Measurements from ENCODE around the gene LYPLAL1. TPM values are rescaled to one million over a fixed set of nuclear protein-coding genes. Genes with fewer than 3 reads are reported as not detected.
A peak's percentile ranks its signal among the peaks of the same experiment; 100 is the strongest.

The LYPLAL1 gene
- total RNA-seq, 2 experiments from 2014 or later: 11.6 to 17.8 TPM

GRCh38 chr1:219172821-219173220 is 857 bp upstream of the LYPLAL1 start:
- Mint-ChIP-seq H3K4me3 (peak overlapping the region; percentile 96), H3K9me3 (ENCODE audit: insufficient read depth) (no peaks in the 10 kb centered on the region), H3K4me1 (ENCODE audit: low read depth) (peaks cover 36% of the 10 kb centered on the region), H3K36me3 (ENCODE audit: low read depth) (peaks cover 6% of the 10 kb centered on the region), H3K27ac (no peak overlapping the region), H3K27me3 (ENCODE audit: low read depth) (no peaks in the 10 kb centered on the region)
- DNase-seq (no peak), ATAC-seq (no peak)
- ChIA-PET POLR2A (no interaction called here), CTCF (interaction anchor here (1.5 kb wide), 1 partner anchor 15 kb away, joined by 4 read pairs; no protein-coding TSS in a partner anchor)

GRCh38 chr1:219173434-219173757 is 282 bp upstream of the LYPLAL1 start:
- H3K27ac Mint-ChIP-seq: peak overlapping the region; percentile 97
- peaks cover 8% of the 10 kb centered on the region for H3K36me3 Mint-ChIP-seq (ENCODE audit: low read depth)
- CTCF ChIA-PET: interaction anchor here (1.0 to 1.5 kb wide), 2 partner anchors 13 to 14 kb away, joined by 4 to 6 read pairs; no protein-coding TSS in a partner anchor
- no peaks in the 10 kb centered on the region for H3K27me3 Mint-ChIP-seq (ENCODE audit: low read depth)
- peaks cover 37% of the 10 kb centered on the region for H3K4me1 Mint-ChIP-seq (ENCODE audit: low read depth)
- no peaks in the 10 kb centered on the region for H3K9me3 Mint-ChIP-seq (ENCODE audit: insufficient read depth)
- no peak for DNase-seq
- POLR2A ChIA-PET: interaction anchor here (0.6 to 2.6 kb wide), 2 partner anchors 12 to 15 kb away, joined by 3 to 31 read pairs; no protein-coding TSS in a partner anchor
- no peak for ATAC-seq
- peak overlapping the region; percentile 96 for H3K4me3 Mint-ChIP-seq

- peak; percentile 17 for ATAC-seq
- POLR2A ChIA-PET: interaction anchor here (2.6 kb wide), 1 partner anchor 14 kb away, joined by 31 read pairs; no protein-coding TSS in a partner anchor
- Mint-ChIP-seq H3K9me3 (ENCODE audit: insufficient read depth) (no peaks in the 10 kb centered on the region), H3K36me3 (ENCODE audit: low read depth) (peaks cover 12% of the 10 kb centered on the region), H3K27ac (peak overlapping the region; percentile 97), H3K27me3 (ENCODE audit: low read depth) (no peaks in the 10 kb centered on the region), H3K4me3 (peak overlapping the region; percentile 96), H3K4me1 (ENCODE audit: low read depth) (peaks cover 37% of the 10 kb centered on the region)
- CTCF ChIA-PET: interaction anchor here (1.5 kb wide), 1 partner anchor 13 kb away, joined by 4 read pairs; no protein-coding TSS in a partner anchor
- peak; percentile 31 for DNase-seq
Observed at GRCh38 chr1:219174460-219175211, 958 bp downstream of the LYPLAL1 start.

GRCh38 chr1:219175212-219175564 is 1.5 kb downstream of the LYPLAL1 start:
- ATAC-seq (no peak), DNase-seq (no peak)
- Mint-ChIP-seq H3K4me1 (ENCODE audit: low read depth) (peaks cover 37% of the 10 kb centered on the region), H3K4me3 (peak overlapping the region; percentile 96), H3K27me3 (ENCODE audit: low read depth) (no peaks in the 10 kb centered on the region), H3K9me3 (ENCODE audit: insufficient read depth) (no peaks in the 10 kb centered on the region), H3K36me3 (ENCODE audit: low read depth) (peaks cover 12% of the 10 kb centered on the region), H3K27ac (no peak overlapping the region)
- CTCF ChIA-PET: no interaction called here
- POLR2A ChIA-PET: interaction anchor here (2.6 kb wide), 1 partner anchor 13 kb away, joined by 31 read pairs; no protein-coding TSS in a partner anchor

DNA sequence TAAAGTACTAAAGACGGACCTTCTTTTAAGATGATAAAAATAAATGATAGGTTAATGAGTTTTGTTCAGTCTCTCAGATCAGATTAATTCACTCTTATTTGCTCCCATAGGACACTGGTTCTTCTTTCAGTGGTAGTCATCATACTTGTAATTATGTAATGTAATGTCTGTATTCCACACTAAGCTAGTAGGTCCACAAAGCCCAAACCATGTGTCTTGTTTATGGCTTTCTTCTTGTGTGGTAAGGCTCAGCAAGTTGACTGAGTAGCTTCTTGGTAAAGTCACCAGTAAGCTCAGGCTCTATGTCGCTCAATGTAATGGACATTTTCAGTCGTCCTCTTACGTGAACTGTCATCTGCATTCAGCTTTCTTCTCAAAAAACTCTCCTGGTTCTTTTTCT is 2.5 kb downstream of the LYPLAL1 start:
- H3K4me3 Mint-ChIP-seq: no peak overlapping the region
- no peak overlapping the region for H3K27ac Mint-ChIP-seq
- no peaks in the 10 kb centered on the region for H3K9me3 Mint-ChIP-seq (ENCODE audit: insufficient read depth)
- DNase-seq (no peak), ATAC-seq (no peak)
- H3K36me3 Mint-ChIP-seq (ENCODE audit: low read depth): peaks cover 14% of the 10 kb centered on the region
- CTCF ChIA-PET: interaction anchor here (0.9 kb wide), 1 partner anchor 12 kb away, joined by 3 read pairs; no protein-coding TSS in a partner anchor
- POLR2A ChIA-PET: no interaction called here
- H3K27me3 Mint-ChIP-seq (ENCODE audit: low read depth): no peaks in the 10 kb centered on the region
- H3K4me1 Mint-ChIP-seq (ENCODE audit: low read depth): peaks cover 37% of the 10 kb centered on the region

DNA sequence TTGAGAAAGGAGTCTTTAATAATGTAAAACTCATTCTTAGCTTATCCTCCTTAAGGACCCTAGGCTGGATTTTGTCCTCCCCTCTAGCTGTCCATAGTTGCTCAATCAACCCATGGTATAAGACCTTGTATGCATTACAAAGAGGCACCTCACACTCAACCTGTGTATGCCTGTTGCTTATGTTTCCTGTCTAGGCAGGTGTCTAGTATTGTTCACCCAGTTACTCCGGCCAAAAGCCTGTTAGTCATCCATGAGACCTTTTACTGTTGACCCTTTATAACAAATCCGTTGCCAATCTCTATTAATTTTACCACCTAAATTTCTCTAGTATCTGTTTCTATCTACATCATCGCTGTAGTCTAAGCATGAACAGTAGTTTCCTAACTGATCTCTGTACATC is 3.7 kb downstream of the LYPLAL1 start:
- CTCF ChIA-PET: no interaction called here

DNA sequence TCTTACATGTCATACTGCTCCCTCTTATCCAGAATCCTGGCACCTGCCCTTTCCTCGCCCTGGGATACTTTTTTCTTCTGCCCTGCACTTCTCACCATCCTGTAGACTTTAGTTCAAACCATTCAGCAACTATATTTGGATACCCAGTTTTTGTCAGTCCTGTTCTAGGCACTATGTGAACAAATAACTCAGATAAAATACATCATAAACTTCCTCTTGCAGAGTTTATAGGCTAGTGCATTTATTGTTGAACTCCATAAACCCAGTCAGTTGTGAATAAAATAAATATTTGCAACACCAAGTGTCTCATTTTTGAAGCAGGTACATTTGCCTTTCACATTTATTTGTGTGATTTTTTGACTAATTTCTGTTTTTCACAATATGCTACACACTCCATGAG is 4.3 kb downstream of the LYPLAL1 start:
- no peaks in the 10 kb centered on the region for H3K27me3 Mint-ChIP-seq (ENCODE audit: low read depth)
- no peak overlapping the region for H3K27ac Mint-ChIP-seq
- H3K36me3 Mint-ChIP-seq (ENCODE audit: low read depth): peaks cover 22% of the 10 kb centered on the region
- ChIA-PET POLR2A (interaction anchor here (0.8 kb wide), 1 partner anchor 105 kb away, joined by 3 read pairs; no protein-coding TSS in a partner anchor), CTCF (no interaction called here)
- peaks cover 33% of the 10 kb centered on the region for H3K4me1 Mint-ChIP-seq (ENCODE audit: low read depth)
- H3K4me3 Mint-ChIP-seq: no peak overlapping the region
- ATAC-seq (no peak), DNase-seq (no peak)
- H3K9me3 Mint-ChIP-seq (ENCODE audit: insufficient read depth): no peaks in the 10 kb centered on the region

More for the DNA sequence above, 3.7 kb downstream of the LYPLAL1 start:
- H3K27me3 Mint-ChIP-seq (ENCODE audit: low read depth): no peaks in the 10 kb centered on the region
- ATAC-seq (no peak), DNase-seq (no peak)
- no peak overlapping the region for H3K4me3 Mint-ChIP-seq
- no peak overlapping the region for H3K27ac Mint-ChIP-seq
- H3K36me3 Mint-ChIP-seq (ENCODE audit: low read depth): peaks cover 20% of the 10 kb centered on the region
- H3K4me1 Mint-ChIP-seq (ENCODE audit: low read depth): peaks cover 37% of the 10 kb centered on the region
- POLR2A ChIA-PET: interaction anchor here (0.8 kb wide), 1 partner anchor 105 kb away, joined by 3 read pairs; no protein-coding TSS in a partner anchor
- H3K9me3 Mint-ChIP-seq (ENCODE audit: insufficient read depth): no peaks in the 10 kb centered on the region

- Mint-ChIP-seq H3K4me3 (no peak overlapping the region), H3K27ac (no peak overlapping the region), H3K36me3 (ENCODE audit: low read depth) (peaks cover 24% of the 10 kb centered on the region), H3K9me3 (ENCODE audit: insufficient read depth) (no peaks in the 10 kb centered on the region), H3K4me1 (ENCODE audit: low read depth) (peaks cover 25% of the 10 kb centered on the region), H3K27me3 (ENCODE audit: low read depth) (no peaks in the 10 kb centered on the region)
- DNase-seq (no peak), ATAC-seq (no peak)
- CTCF ChIA-PET: no interaction called here
- POLR2A ChIA-PET: no interaction called here
Observed at GRCh38 chr1:219179293-219179692, 5.6 kb downstream of the LYPLAL1 start.

DNA sequence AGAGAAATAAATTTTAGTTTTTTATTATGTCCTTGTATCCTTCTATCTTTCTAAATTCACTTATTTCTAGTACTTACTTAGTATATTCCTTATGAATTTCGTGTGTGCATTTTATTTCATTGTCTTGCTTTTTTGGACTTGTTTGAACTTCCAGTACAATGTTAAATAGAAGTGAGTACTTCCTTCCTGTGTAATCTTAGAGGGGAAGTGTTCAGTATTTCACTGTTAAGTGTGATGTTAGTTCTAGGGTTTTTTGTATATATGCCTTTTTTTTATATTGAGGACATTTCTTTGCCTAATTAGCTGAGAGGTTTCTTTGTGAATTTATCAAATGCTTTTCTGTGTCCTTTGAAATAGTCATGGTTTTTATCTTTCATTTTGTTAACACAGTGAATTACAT is 10.7 kb downstream of the LYPLAL1 start:
- peaks cover 19% of the 10 kb centered on the region for H3K4me1 Mint-ChIP-seq (ENCODE audit: low read depth)
- no peak overlapping the region for H3K27ac Mint-ChIP-seq
- CTCF ChIA-PET: no interaction called here
- ATAC-seq (no peak), DNase-seq (no peak)
- no peaks in the 10 kb centered on the region for H3K9me3 Mint-ChIP-seq (ENCODE audit: insufficient read depth)
- POLR2A ChIA-PET: no interaction called here
- H3K27me3 Mint-ChIP-seq (ENCODE audit: low read depth): no peaks in the 10 kb centered on the region
- H3K4me3 Mint-ChIP-seq: no peak overlapping the region
- peaks cover 21% of the 10 kb centered on the region for H3K36me3 Mint-ChIP-seq (ENCODE audit: low read depth)

GRCh38 chr1:219185486-219186117 is 11.9 kb downstream of the LYPLAL1 start:
- no peak overlapping the region for H3K4me3 Mint-ChIP-seq
- H3K27me3 Mint-ChIP-seq (ENCODE audit: low read depth): no peaks in the 10 kb centered on the region
- H3K36me3 Mint-ChIP-seq (ENCODE audit: low read depth): peaks cover 19% of the 10 kb centered on the region
- no peak overlapping the region for H3K27ac Mint-ChIP-seq
- H3K9me3 Mint-ChIP-seq (ENCODE audit: insufficient read depth): no peaks in the 10 kb centered on the region
- DNase-seq: no peak
- POLR2A ChIA-PET: no interaction called here
- no peak for ATAC-seq
- H3K4me1 Mint-ChIP-seq (ENCODE audit: low read depth): peaks cover 20% of the 10 kb centered on the region
- CTCF ChIA-PET: no interaction called here

- Mint-ChIP-seq H3K4me1 (ENCODE audit: low read depth) (peaks cover 20% of the 10 kb centered on the region), H3K4me3 (no peak overlapping the region), H3K9me3 (ENCODE audit: insufficient read depth) (no peaks in the 10 kb centered on the region), H3K36me3 (ENCODE audit: low read depth) (peaks cover 7% of the 10 kb centered on the region), H3K27ac (no peak overlapping the region), H3K27me3 (ENCODE audit: low read depth) (no peaks in the 10 kb centered on the region)
- DNase-seq (no peak), ATAC-seq (no peak)
- ChIA-PET CTCF (interaction anchor here (0.9 to 1.1 kb wide), 3 partner anchors 12 to 22 kb away, joined by 3 to 4 read pairs (median 3); partner anchors contain the start of gene LYPLAL1), POLR2A (interaction anchor here (2.9 kb wide), 1 partner anchor 14 kb away, joined by 31 read pairs; the partner anchor contains the start of gene LYPLAL1)
Observed at GRCh38 chr1:219188331-219188803, 14.7 kb downstream of the LYPLAL1 start.
